ENCODE measurements around the gene ARHGEF9.
A peak's percentile ranks its signal among the peaks of the same experiment; 100 is the strongest.

GRCh38 chrX:63686878-63687714 lies 97.9 kb downstream of the ARHGEF9 start:
- TF ChIP-seq EZH2 (IDR thresholded peaks at IDR 0.05; ENCODE audit: borderline replicate concordance, low read depth, low read length, severe bottlenecking) = no peak
- TF ChIP-seq, protein P1, sequence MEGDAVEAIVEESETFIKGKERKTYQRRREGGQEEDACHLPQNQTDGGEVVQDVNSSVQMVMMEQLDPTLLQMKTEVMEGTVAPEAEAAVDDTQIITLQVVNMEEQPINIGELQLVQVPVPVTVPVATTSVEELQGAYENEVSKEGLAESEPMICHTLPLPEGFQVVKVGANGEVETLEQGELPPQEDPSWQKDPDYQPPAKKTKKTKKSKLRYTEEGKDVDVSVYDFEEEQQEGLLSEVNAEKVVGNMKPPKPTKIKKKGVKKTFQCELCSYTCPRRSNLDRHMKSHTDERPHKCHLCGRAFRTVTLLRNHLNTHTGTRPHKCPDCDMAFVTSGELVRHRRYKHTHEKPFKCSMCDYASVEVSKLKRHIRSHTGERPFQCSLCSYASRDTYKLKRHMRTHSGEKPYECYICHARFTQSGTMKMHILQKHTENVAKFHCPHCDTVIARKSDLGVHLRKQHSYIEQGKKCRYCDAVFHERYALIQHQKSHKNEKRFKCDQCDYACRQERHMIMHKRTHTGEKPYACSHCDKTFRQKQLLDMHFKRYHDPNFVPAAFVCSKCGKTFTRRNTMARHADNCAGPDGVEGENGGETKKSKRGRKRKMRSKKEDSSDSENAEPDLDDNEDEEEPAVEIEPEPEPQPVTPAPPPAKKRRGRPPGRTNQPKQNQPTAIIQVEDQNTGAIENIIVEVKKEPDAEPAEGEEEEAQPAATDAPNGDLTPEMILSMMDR (IDR thresholded peaks at IDR 0.05; ENCODE audit: borderline replicate concordance, extremely low read depth, low read length, poor library complexity, severe bottlenecking) = peak; percentile 73
